GM19463 (cell line): Measurements from ENCODE around the gene TFRC.
A peak's percentile ranks its signal among the peaks of the same experiment; 100 is the strongest.
"Not testable (repeated sequence)": the region's sequence is repeated elsewhere in the genome, so short reads cannot be mapped to it uniquely, and the experiment has no call there.

ENCODE experiments used
- ATAC-seq: cut with Tn5 transposase; IDR thresholded peaks from one replicate; pipeline ENCODE4 v1.9.1; 2021; ENCODE audit warnings: mild to moderate bottlenecking, moderate library complexity; ENCODE audit not compliant: unreplicated experiment

TFRC gene

DNA sequence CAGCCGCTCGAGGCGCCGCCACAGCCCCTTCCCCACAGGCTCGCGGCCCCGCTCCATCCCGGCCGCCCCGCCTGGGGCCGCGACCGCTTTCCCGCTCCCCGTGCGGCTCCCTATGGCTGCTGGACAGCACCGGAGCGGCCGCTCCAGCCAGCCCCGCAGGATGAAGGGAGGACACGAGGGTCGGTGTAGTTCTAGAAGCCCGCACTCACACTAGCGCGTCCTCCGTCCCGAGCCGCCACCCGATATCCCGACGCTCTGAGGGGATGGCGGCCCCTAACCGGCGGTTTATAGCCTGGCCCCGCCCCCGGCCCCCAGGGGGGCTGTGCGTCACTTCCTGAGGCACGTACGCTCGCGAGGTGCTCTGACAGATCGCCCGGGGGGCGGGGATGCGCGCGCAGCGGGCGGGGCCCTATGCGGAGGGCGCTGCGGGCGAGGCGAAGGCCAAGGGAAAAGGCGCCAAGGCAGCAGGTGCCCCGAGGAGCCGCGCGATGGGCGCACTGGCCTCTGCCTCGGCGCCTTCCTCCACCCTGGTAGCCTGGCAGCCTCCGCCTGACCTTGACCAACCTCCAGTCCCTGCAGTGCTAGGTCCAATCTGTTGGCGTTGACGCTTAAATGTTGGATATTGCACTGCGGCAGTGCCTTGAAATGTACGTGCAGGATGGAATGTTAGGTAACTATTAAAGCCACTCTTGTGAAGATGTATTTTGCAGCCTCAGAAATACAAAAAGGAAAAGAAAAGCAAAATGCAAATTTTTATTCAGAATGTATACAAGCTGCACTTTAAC lies at the start of gene TFRC:
TSS of gene TFRC (minus strand) at position 257 of the 785 bp plus-strand sequence. CDS start 4,991 bp downstream, outside the sequence.
- ATAC-seq: peak; percentile 87

DNA sequence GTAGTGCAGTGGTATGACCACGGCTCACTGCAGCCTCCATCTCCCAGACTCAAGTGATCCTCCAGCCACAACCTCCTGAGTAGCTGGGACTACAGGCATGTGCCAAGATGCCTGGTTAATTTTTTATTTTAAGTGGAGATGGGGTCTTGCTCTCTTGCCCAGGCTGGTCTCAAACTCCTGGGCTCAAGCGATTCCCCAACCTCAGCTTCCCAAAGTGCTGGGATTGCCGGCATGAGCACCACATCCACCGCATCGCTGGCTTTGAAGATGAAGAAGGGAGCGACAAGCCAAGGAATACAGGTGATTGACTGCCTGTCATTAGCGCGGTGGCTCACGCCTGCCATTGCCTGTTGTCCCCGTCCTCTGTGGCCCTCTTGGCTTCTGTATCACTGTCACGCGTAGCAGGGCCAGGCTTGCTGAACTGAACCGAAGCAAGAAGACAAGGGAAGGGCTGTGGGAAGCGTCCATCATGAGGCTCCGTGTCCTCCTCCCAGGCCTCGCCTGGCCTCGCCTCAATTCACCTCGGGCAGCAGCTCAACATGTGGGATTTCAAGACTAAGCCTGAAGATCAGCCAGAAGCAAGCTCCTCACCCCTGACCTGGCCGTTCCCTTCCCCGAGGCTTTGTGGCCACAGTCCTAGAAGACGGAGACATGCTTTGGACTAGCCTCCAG lies 46.4 kb upstream of the TFRC start:
- ATAC-seq: no peak

DNA sequence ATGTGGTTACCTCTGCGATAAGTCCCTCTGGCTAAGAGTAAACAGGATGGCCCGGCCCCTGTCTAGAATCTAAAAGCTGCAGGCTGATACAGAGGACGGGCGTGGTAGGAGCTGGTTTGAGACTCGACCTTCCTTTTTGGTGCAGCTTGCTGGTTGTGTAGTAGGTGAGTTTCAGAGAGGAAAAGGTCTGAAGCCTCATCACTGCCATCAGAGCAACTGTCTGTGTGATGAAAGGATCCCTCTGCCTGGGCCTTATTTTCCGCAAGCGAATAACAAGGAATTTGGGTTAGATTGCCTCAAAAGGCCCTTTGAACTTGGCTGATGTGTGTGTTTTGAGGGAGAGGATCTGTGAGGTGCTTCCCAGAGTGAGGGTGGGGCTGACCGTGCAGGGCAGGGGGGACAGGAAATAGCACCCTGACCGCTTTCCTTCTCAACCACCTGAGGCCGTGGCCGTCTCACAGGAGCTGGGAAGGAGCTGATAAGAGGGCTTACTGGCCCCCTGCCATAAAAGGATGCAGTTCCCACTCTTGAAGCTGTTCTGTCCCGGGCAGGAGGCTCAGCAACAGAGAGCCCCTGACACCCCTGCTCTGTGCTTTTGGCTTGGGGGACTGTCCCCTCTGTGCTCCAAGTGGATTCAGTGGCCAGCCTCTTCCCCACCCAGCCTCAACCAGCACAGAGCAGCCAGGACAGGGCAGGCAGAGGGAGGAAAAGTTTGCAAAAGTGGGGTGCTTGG lies 45.6 kb upstream of the TFRC start:
- ATAC-seq: no peak

DNA sequence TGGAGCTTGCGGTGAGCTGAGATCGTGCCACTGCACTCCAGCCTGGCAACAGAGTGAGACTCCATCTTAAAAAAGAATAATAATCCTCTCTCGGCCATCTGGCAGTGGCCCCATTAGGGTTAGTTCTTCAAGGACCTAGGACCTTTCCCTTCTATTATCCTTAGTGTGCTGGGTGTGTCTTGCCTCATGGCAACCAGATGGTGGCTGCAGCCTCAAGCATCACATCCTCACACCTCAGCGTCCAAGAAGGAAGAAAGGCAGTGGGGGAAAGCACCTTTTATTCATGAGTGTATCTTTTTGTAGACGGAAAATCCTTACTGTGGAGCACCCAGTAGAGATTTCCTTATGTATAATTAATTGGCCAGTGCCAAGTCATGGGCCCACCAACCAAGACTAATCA lies 42.7 kb upstream of the TFRC start:
- no peak for ATAC-seq

DNA sequence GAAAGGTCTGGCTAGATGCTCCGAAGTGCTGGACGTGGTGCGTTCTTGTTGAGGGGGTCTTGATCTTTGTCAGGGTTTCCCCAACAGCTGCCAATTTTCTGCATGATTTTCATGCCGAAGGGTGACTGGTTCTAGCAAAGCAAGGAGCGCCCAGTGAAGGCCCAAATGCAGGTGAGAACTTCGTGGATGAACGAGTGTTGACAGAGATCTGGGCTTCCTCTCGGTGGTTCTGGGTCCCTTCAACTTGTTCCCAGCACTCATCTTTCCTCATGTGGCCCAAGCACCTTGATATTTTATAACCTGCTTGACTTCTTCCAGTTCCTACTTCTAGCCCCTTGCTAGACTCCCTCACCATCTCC lies 40.8 kb upstream of the TFRC start:
- ATAC-seq: no peak

DNA sequence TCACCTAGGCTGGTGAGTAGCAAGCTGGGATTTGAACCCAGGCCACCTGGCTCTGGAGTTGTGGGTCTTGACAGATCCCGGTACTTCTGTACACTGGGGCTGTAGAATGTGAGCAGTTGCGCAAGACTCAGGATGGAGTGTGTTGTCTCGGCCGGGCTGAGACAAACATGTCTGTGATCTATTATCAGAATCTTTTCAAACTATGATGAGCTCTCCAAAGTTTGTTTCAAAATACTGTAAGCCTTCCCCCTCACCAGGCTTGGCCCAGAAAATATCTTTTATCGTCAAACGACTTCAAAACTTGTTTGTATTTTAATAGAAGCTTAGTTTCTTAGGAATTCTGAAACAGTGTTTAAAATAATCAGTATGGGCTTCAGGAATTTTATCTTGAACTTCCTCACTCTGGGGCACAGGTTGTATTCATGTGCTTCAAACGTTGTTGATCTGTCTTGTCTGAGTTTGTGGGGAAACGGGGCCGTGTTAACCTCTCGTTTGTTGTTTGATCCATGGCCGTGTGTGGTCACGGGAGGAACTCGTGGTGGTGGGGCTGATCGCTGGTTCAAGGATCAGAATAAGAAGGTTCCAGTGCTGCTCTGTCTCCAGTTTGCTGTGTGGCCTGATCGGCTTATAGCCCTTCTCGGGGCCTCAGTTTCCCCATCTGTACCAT lies 40.3 kb upstream of the TFRC start:
- no peak for ATAC-seq

DNA sequence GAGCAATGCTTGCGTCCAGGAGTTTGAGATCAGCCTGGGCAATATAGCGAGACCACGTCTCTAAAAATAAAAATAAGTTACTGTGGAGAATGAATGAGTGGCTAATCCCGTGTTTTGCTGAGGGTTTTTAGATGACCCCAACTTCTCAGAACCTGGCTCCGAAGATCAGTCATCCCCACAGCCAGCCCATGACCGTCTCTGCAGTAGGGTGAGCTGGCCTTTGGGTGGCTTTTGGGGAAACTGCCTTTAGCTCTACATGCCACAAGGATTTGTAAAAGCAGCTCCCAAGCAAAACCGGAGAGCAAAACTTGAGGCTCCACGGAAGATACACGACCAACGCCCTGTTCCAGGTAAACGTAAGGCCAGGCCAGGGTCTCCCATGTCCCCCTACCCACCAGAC lies 39.2 kb upstream of the TFRC start:
- no peak for ATAC-seq

DNA sequence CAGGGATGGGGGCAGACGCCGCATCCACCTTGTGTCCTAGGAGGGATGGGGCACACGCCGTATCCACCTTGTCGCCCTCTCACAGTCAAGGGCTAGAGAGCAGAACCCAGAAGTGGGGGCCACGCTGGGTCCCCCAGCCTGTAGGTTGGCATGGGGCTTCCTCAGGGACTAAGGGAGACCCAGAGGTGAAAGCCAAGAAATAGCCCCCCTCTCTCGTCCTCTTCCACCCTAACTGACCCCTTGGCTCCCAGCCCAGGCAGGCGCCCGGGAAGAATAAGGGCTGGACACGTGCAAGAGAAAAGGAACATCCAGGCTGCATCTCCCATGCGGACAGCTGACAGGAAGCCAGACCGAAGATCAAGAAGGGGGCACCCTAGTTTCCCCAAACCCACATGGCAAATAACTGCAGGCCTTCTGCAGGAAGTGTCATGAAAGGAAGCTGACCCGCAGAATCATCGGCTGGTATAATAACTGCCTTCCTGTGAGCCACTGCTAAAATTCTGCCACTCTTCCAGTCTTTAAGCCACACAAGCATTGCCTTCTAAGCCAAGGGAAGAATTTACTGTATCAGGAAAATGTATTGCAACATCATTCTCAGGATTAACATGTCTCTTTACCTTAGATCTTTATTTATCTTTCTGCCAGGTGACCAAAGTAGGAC lies 38.5 kb upstream of the TFRC start:
- ATAC-seq: no peak

DNA sequence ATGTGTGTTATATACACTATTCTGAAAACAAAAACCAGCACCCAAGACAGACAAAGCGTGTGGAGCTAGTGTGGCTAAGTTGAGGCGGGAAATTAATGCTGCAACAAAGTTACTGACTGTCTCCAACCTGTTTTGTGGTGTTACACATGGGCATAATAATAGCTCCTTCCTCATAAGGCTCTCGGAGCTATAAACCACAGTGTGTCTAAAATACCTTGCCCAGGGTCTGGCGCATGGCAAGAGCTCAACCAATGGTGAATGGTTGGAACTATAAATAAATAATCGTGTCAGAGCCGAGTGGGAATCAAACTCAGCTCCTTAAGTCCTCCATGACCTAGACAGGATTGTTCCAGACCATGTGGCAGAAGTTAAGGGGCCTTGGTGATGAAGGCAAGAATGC lies 35.9 kb upstream of the TFRC start:
- ATAC-seq: no peak

DNA sequence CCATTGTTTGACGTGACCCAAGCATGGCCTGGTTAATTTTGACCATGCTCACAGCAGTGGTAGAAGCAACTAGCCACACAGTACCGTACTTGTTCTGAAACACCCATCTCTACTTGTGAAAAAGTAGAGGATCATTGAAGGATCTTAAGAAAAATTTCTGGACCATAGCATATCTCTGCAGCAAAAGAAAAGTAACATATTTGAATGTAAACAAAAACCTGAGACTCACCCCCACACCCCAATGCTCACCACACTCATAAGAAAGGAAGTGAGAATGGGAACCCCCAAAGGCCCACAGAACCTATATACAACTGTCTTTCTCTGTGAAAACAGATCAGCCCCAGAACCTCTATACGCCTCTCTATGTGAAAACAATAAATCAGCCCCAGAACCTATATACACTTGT lies 33.8 kb upstream of the TFRC start:
- ATAC-seq: peak; percentile 80

DNA sequence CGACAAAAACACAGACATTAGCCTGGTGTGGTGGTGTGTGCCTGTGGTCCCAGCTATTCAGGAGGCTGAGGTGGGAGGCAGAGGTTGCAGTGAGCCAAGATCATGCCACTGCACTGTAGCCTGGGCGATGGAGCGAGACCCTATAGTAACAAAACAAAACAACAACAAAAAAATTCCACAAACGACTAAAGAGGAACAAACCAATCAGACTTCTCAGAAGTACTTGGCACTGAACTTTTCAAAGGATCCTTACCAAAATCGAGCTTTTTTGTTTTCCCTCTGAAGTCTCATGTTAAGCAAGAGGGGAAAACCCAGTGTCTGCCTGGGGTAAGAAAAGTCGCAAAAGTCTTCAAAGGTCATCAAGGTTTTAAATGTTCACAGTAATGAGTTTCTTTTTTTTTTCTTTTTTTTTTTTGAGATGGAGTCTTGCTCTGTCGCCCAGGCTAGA lies 30.1 kb upstream of the TFRC start:
- ATAC-seq: no peak

DNA sequence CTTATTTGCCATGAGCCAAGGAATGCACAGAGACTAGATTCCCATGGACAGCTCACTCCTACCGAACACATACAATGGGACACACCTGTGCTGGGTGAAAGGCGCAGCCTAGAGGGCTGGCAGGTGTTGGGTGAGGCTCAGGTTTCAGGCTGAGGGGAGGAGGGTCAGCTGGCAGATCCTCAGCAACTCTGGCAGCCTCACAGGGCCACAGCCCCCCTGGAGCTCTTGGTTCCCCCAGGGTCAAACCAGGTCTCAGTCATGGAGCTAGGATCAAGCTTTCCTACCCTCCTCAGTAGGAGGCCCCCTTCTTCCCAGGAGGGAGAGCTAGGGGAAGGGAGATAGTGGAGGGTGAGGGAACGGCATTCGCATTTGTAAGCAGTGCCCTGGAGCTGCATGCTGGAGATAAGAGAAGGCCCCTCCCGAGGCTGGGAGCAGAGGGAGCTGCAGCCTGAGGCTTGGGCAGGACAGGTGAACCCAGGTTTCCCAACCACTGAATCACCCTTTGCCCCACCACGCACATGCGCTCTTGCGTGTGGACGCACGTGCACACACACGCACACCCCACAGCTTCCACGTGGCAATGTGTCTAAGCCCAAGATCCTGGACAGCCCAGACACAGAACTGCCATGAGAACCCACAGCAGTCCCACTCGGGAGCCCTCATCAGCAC lies 26.3 kb upstream of the TFRC start:
- no peak for ATAC-seq

DNA sequence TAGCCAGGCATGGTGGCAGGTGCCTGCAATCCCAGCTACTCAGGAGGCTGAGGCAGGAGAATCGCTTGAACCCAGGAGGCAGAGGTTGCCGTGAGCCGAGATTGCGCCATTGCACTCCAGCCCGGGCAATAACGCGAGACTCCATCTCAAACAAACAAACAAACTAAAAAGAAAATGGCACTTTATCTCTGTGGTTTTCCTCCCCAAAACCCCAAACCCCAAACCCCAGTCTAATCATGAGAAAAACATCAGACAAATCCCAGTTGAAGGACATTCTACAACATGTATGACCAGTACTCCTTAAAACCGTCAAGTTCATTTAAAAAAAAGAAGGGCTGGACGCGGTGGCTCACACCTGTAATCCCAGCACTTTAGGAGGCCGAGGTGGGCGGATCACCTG lies 22.8 kb upstream of the TFRC start:
- ATAC-seq: not testable (repeated sequence)

DNA sequence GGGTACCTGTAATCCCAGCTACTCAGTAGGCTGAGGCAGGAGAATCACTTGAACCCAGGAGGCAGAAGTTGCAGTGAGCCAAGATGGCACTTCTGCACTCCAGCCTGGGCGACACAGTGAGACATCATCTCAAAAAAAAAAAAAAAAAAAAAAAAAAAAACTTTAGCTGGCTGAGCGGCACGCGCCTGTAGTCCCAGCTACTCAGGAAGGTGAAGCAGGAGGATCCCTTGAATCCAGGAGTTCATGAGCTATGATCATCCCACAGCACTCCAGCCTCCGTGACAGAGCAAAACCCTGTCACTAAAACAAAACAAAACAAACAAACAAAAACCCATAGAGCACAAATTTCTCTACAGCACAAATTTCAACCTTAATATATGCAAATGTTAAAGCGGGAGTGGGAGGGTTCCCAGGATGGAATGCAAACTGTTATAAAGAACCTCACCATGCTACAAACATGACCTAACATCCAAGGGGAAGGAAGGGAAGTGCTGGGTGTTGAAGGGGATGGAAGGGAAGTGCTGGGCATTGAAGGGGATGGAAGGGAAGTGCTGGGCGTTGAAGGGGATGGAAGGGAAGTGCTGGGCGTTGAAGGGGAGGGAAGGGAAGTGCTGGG lies 16.6 kb upstream of the TFRC start:
- not testable (repeated sequence) for ATAC-seq

DNA sequence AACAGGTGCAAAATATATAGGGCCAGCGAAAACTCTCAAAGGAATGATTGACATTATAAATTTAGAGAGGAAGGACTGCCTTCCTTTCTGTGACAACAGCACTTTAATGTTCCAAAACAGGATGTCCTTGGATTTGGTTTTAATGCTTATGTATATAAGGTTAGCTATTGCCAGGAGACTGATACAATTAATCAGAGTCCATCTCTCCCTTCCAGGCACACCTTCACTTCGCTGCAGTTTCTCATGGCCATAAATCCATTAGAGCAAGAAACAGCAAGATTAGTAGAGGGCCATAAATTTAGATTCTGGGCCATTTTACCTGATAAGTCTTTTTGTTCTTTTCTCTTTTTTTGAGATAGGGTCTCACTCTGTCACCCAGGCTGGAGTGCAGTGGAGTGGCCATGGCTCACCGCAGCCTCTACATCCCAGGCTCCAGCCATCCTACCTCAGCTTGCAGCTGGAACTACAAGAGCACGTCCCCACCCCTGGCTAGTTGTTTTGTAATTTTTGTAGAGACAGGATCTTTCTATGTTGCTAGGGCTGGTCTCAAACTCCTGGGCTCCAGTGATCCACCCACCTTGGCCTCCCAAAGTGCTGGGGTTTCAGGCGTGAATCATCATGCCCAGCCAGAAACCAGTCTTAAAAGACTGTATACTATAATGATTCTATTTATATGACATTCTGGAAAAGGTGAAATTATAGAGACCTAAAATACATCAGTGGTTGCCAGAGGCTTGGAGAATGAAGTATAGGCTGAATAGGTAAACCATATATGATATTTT lies 15.7 kb upstream of the TFRC start:
- ATAC-seq: no peak

DNA sequence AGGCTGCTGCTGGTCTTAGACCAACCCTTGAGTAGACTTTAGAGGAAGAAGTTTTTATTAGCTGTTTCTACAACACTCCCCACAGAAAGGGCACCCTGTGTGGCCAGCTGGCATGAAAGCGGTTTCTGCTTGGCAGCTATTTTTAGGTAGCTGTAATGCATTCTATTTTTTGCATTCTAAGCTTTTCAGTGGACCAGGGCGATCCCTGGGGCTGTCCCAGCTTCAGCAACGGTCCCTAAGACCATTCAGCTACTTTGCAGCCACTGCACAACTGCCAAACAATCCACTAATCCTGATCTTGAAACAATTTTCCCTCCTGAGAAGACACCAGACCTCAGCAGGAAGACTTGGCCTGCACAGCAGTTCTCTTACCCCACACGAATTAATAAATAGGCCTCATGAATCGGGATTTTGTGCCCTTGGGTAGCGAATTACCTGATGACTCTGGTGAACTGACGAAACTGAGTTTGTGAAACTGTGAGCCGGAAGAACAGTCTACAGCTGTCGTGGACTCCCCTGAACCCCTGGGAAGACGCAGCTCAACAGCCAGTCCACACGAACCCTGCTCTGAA lies 14.6 kb upstream of the TFRC start:
- ATAC-seq: peak; percentile 85

DNA sequence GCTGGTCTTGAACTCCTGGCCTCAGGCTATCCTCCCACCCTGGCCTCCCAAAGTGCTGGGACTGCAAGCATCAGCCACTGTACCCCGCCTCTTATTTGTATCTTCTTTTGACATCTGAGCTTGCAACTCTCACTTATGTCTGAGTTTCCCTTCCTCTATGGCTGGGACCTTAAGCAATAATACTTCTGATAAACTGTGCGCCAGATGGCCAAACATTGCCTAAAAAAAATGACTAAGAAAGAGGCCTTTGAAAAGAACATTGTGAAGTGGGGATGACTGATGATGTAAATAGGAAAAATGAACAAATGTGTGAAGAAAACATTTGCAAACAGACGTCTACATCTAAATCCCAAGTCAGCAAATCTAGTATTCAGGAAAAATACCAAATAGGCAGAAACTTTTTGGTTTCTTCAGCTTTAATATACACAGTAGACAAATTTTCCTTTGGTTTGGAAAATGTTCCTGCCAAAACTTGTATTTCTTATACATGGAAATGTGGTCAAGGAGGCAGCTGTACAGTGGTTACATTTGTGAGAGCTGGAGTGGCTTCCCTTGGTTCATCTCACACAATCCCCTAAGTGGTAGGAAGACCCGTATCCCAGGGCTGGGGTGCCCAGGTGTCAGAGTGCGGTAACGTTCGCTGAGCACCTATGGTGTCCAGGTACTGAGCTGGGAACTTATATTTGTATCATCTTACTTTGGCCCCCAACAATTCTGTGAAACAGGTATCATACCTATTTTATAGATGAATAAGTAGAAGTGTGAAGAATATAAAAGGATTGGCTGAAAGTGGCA lies 11.6 kb upstream of the TFRC start:
- ATAC-seq: no peak

DNA sequence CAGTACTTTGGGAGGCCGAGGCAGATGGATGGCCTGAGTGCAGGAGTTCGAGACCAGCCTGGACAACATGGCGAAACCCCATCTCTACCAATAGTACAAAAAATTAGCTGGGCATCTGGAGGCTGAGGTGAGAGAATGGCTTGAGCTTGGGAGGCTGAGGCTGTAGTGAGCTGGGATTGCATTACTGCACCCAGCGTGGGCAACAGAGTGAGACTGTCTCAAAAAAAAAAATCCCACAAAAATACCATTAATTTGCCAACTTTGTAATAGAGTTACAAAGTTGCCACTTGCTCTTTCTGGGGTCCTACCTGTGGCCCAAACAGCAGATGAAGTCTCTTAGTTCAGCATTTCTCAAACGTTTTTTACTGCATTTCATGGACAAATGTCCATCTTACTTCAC lies 6.0 kb upstream of the TFRC start:
- no peak for ATAC-seq
